Stimulated activated CD8-positive, alpha-beta memory T cell treated with anti-CD3 and anti-CD28 coated beads, Interleukin-12 subunit alpha, Interleukin-12 subunit beta, amount 100 ng/mL, for 24 hours (primary cell): Measurements from ENCODE around the gene SIPA1L3.
"Not testable (repeated sequence)": the region's sequence is repeated elsewhere in the genome, so short reads cannot be mapped to it uniquely, and the experiment has no call there.

Experiments
- DNase-seq: peaks from one replicate; pipeline ENCODE4 v3.0.0-alpha.2; 2020; ENCODE audit errors: extremely low read depth

Gene SIPA1L3

DNA sequence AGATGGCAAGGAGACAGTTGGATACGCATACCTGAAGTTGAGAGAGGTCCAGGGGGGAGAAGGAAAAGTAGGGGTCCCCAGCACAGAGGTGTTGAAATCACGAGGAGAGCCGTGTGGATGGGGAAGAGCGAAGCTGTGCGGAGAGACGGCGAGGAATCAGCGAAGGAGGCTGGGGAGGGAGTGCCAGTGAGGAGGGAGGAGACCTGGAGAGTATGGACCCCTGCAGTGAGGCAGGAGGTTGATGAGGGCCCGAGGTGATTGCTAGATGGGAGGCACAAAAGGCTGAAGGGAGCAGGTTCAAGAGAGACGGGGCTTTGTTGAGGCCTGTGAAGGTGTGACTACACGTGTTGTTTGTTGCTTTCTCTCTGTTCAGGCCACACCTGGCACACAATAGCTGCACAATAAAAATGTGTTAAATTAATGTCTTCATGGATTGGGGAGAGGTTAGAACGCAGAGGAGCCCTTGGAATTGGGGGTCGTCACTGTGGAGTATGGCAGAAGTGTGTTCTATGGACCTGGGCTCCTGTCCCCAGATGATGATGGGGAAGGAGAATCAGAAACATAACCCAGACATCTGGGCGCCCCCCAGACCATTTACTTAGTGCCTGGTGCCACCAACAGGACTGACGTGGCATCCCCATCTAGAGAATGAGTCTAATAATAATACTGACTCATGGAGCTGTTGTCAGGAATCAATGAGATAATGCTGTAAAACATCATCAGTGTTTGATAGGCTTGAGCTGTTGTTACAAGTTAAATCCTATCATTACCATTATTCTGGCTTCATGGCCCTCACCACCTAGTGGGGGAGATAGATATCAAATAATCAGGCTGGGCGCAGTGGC lies 137.5 kb downstream of the SIPA1L3 start:
- DNase-seq = no peak

DNA sequence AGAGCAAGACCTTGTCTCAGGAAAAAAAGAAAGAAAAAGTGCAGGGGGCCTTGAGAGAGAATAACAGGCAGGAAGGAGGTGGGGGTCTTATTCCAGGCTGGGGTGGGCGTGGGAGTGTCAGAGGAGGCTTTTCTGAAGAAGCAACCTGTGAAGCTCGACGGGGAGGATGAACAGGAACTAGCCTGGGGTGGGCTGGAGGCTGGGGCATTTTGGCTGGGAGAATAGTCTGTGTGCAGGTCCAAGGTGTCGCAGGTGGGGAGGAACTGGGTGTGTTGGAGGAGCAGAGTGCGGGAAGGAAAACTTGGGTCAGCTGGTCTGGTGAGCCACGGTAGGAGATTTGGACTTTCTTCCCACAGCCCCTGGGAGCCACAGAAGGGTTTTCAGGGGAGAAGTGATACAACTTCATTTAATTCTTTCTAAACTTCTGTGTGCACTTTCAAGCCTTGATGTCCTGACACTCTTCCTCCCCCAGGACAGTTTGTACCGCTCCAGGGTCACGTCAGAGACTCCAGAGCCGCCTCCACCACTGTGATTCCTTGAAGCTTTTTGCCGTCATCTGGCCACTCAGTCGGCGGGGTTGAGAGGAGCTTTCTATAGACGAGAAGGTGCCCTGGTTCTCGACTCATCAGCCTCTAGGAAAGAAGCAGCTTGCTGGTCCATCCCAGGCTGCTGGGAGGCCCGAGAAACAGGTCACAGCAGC lies 138.7 kb downstream of the SIPA1L3 start:
- DNase-seq = no peak

DNA sequence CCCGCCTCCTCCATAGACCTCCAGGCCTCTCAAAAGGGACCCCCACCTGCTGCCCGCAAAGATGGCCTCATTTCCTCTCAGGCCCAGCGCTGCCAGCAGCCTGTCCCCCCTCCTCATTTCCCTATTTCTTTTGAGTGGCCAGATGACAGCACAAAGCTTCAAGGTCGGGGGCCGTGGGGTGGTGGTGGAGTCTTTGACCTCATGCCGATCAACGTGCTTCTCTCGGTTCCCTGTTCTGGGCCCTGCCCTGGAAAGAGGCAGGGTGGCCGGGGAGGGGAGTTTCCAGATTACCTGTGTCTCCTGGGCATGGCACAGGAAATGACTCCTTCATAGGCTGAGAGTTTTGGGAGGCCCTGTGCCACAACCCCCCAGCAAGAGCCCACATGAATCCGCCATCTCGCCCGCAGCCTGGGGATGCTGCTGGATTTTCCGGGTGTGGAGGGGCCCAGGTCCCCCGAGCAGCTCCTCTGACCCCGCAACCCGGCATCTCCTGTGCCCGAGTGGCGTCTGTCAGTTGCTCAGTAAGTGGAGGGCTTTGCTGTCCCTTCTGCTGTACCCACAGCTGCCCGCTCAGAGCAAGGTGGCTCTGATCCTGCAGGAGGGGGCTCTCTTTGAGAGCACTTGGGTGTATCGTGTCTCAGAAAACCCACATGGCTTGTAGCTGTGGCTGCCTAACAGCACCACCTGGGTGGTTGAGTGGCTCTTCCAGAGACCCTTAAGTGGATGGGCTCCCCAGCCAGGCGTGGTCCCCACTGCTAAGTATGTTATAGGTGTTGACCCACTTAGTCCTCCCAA lies 139.4 kb downstream of the SIPA1L3 start:
- no peak for DNase-seq

DNA sequence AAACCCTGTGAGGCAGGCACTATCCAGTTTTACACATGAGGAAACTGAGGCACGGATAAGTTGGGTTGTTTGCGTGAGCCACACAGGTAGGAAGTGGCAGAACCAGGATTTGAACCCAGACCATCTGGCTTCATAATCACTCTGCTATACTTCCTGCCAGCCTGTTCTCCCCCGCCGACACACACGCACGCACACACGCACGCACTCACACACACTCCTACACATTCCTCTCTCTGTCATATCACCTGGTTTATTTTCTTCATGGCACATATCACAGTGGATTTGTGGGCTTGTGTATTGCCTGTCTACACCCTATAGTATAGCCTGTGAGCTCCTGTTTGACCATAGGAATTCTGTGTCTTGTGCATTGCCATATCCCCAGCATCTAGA lies 140.0 kb downstream of the SIPA1L3 start:
- no peak for DNase-seq

DNA sequence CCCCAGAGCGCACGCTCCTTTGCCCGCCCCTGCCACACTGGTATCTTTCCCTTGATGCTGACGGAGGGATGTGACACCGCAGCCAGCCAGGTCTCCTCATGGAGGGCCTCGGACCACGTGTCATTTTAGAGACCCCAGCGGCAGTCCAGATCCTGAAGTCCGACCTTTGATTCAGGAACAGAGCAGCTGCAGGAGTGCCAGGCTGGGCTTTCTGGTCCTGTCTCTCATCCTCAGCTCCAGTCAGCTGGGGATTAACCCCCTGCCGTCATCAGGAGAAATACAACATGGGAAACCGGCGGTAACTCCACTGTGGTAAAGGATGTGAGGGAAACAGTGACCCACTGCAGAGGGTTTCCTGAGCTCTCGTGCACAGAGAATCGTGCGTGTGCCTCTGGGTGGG lies 140.6 kb downstream of the SIPA1L3 start:
- no peak for DNase-seq

DNA sequence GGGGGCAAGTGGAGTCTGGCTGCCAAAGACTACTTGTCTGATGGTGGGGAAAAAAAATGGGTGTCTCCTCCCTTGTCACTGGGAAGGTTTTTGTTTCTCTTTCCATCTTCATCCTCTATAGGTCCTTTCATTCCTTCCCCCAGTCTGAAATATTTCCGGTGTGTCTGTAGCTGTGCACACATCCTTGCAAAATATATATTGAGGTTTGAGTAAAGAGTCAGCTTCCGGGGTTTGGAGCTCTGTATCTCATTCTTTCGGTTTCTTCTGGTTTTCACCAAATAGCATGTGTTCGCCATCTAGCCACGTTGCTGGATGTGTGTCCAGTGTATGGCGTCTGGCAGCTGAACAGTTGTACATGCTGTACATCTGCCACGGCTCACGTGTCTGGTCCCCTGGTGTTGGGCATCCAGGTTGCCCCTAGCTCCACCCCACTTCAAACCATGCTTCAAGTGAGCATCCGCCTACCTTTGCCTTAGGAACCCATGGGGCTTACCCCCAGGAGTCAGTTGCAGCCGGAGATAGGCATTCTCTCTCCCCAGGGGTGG lies 142.2 kb downstream of the SIPA1L3 start:
- DNase-seq = no peak

DNA sequence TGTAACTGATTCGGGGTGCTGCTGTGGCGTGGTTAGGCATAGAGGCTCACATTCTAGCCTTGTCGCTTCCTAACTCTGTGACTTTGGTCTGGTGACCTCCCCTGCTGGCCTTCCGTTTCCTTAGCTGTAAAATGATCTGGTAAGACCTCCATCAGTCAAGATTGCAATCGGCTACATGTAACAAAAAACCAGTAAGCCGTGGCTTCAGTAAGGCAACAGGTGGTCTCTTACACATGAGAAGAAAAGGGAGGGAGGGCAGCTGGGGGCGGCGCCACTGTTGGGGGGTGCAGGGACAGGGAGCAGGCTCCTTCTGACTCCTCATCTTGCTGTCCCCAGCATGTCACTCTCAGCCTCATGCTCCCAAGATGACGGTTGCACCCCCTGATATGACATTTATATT lies 148.0 kb downstream of the SIPA1L3 start:
- no peak for DNase-seq

DNA sequence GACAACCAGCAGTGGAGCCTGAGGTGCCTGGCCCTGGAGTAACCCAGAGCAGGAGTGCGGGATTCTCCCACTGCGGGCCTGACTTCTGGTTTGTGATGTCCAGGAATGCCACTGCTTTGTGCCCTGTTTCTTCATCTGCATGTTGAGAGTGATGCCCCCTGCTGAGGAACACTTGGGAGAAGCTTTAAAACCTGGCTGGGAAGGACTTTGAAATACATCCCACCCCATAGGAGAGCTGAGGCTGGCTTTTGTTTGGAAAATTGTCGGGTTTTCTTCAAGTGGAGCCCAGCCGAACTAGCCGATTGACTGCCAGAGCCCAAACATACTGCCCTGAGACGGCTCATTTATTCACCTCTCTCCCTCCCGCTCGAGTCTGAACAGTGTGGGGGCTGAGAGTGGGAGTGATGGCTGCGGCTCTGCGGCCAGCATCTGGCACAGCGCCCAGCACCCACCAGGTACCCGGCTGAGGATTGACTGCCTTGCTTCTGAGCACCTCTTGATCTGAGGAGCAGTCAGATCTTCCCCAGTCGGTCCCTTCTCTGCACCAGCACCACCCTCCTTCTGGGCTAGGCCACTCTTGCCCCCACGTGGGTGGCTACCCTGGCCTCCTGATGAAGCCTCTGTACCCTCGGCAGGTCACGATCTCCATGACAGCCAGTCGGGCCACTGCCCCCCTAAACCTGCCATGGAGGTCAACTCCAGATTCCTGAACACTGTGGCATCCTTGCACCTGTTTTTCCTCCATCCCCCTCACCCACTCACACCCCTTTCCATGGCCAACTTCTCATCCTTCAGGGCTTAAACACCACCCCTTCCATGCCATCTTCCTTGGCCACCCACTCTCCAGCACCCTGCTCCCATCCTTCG lies 148.9 kb downstream of the SIPA1L3 start:
- DNase-seq = no peak

DNA sequence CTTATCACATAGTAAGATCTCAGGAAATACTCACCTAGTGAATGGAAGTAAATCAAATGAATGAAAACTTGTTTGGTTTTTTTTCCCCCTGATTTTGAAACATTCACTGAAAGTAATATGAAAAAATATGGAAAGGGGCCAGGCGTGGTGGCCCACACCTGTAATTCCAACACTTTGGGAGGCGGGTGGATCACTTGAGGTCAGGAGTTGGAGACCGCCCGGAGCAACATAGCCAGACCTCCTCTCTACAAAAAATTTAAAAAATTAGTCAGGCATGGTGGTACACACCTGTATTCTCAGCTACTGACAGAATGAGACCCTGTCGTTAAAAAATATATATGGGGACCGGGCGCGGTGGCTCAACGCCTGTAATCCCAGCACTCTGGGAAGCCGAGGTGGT lies 149.6 kb downstream of the SIPA1L3 start:
- no peak for DNase-seq

DNA sequence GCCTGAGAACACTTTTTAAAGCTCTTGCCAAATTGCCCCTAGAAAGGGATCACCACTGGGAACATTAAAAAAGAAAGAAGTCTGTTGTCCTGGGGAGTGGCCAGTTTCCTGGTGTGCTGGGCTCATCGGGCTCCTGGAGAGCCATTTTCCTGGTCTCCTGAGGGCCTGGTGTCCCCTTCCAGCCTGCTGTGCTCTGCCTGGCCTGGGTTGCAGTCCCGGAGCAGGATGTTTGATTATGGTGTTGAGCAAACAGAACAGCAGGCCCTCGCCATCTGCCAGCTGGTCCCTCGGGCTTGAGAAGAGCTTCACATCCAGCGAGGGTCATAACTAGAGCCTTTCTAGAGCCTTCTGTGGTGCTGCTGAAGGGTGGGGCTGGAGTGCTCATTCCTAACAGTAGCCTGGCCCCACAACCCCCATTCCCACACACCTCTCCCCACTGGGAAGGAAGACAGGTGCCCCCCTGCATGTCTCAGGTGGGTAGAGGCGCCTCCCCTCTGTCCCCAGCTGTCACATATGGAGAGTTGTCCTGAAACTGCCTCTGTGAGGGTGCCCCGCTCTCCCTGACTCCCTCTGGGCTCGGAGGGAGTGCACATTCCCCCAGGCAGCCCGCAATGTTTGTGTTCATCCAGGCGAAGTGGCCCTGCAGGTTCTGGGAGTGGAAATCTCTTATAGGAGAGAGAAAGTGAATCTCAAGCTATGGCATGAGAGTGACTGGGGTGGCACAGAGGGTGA lies 151.1 kb downstream of the SIPA1L3 start:
- DNase-seq = no peak

DNA sequence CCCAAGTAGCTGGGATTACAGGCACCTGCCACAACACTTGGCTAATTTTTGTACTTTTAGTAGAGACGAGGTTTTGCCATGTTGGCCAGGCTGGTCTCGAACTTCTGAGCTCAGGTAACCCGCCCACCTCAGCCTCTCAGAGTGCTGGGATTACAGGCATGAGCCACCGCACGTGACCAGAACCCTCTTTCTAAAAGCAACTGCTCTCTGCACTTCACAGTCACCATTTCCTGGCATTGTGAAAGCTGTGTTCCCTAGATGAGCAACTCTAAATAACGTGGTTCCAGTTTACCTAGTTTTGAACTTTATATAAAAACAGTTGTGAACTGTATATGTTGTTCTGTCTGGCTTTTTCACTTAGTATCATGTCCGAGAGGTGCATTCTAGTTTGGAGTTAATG lies 152.9 kb downstream of the SIPA1L3 start:
- no peak for DNase-seq

DNA sequence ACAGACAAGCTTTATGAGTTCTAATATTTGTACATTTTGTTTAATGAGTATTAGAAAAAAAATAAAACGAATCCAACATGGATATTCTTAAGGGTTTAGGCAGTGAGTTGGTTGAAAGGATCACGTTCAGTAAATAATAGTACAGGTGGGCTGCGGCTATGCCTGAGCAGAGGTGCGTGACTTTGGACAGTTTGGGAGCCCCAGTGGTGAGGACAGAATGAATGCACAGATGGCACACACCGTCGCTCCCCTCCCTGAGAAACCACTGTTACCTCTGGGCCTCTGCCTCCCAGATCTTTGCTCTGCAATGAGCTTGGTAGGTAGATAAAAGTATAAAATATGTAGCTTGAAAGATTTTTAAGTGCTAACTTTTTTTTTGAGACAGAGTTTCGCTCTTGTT lies 153.3 kb downstream of the SIPA1L3 start:
- DNase-seq = no peak

DNA sequence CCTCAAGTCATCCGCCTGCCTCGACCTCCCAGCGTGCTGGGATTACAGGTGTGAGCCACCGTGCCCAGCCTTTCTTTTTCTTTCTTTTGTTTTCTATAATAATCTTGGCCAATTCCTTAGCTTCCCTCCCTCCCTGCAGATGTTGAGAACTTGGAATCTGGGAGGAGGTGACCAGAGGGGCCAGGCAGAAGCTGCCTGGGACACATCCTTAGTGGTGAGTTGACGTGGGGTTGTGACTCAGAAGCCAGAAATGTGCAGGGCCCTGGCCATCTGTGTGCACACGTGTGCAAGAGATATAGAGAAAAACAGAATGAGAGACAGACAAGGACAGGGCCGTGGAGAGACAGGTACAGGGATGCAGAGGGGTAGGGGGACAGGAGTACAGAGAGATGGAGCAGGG lies 154.3 kb downstream of the SIPA1L3 start:
- DNase-seq = no peak

DNA sequence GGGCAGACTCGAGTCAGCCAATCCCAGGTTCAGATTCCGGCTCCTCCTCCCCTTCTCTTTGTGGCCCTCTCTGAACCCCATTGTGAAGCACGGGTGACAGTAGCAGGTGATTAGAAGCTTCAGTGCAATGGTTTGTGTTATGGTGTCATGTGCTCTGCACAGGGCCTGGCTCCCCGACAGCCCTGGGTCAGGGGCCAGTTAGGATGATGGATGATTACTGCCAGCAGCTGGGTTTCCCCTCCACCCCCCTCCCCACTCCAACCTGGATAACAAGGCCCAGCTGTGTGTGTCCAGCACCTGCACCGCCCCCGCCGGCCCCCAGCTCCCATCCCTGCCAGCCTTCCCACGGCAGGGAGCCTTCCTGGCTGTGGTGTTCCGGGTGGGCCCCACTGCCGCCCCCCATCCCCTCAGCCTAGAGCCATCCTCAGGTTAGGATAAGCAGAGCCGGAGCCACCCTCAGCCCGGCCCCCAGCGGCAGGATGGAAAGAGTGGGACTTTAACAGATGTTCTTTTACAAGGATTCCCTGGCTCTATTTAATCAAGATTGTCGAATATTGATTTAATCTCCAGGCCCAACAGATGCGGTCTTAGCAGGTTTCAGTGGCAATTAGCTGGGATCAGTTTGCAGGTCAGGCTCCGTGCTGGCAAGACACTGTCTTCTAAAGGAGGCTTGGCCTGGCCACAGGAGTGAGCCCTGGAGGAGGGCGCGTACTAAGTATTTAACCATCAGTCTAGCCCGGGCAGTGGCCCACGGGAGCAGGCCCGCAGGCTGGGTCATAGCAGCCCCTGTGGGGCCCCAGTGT lies 156.2 kb downstream of the SIPA1L3 start:
- DNase-seq = no peak

DNA sequence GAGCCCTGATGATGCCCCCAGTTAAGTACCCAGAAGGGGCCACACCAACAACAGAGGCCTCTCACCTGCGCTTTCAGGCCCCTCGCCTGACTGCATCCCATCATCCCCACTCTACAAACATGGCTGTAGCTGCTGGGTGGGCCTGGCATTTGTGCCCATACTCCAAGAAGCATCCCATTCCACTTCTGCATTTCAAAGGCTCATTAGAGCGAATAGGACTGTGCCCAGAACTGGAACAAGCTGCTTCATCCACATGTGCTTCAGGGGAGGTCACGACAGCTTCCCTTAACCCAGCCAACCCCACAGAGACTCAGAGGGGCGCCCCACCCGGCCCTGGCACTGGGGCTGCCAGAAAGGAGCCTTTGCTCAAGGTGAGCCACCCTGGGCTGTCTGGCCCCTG lies 156.9 kb downstream of the SIPA1L3 start:
- DNase-seq = no peak

DNA sequence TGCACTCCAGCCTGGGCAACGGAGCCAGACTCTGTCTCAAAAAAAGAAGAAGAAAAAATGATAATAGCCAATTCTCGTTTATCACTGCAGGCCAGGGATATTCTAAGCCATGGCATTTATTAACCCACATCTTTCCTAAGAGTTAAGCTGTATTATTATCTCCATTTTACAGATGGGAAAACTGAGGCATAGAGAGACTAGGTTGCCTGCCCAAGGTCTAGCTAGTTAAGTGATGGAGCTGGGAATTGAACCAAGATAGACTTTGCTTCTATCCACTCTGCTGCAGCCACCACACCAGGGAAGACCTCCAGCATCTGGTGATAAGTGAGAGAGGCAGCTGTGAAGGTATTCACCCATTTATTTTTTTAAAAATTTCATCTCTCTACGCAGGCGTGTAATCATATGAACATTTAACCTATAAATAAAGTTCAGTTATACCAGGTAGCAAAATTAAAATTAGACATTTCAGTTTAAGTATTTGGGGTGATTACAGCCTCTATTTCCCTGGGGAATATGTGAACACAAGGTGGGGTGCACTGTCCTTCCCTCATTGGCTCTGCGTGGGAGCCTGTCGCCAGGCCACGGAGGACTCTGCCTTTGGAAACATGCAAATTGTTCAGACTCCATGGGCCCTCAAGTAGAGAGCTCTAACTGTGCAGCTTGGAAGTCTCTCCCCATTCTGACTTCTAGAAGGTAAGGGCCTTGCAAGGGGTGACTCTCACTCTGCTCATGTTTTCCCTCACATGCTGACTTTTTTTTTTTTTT lies 157.8 kb downstream of the SIPA1L3 start:
- no peak for DNase-seq

DNA sequence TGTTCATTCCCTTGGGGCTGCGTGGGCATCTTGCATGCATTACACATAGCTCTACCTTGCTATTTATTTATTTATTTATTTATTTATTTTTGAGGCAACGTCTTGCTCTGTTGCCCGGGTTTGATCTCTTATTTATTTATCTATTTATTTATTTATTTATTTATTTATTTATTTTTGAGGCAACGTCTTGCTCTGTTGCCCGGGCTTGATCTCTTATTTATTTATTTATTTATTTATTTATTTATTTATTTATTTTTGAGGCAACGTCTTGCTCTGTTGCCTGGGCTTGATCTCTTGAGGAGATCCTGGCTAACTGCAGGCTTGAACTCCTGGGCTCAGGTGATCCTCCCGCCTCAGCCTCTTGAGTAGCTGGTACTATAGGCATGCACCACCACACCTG lies 158.8 kb downstream of the SIPA1L3 start:
- not testable (repeated sequence) for DNase-seq

DNA sequence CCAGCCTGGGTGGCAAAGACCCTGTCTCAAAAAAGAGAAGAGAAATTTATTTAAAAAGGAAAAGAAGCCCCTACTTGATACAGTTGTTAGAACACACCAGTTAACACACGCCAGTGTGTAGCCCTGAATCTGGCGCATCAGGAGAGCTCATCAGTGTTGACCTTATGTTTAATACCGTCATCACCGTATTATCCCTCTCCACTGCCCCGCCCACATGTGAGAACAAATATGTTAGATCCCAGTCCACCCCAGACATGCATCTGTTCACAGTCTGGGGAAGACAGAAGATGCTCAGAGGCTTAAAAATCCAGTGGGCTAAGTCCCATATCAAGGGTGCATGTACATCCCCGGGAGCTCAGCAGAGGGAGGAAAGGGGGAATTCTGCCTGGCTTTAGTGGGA lies 161.8 kb downstream of the SIPA1L3 start:
- no peak for DNase-seq

DNA sequence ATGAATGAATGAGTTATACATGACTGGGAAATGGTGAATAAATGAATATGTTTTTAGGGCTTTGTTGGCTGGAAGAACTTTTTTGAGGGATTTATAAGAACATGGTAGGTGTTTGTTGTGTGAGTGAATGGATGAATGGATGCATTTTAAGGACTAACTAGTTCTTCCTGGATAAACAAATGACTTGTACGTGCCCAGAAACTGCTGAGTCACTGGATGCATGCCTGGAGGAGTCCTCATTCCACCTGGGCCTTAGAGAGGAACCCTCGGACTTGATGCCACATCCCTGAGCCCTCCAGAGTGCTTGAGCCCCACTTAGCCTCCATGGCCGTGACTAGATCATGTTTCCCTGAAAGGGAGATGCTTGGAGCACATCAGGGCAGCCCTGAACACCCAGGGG lies 163.6 kb downstream of the SIPA1L3 start:
- no peak for DNase-seq
